Transverse colon (tissue), 4 donors: ENCODE data around the gene VSTM4.

ENCODE experiments used
- CTCF ChIP-seq, 5 experiments: fragments of 200-600 bp in 3 of 5; fragments of 450-650 bp in 2 of 5; sonication (generic) in 3 of 5; IDR thresholded peaks; 1 replicate in 2 of 5; 2 replicates in 3 of 5; pipeline ENCODE4 v1.5.1; 2016 to 2017; ENCODE audit warnings: antibody characterized with exemption in 5 of 5, inconsistent platforms in 3 of 5, mild to moderate bottlenecking in 2 of 5, moderate library complexity in 1 of 5
- POLR2AphosphoS5 ChIP-seq, 3 donors: sonication (generic); formaldehyde crosslinking; IDR thresholded peaks; one replicate each; pipeline ENCODE4 v1.6.1; 2016; ENCODE audit warnings: antibody characterized with exemption in 3 of 3

GRCh38 chr10:48970046-48970445 lies 145.3 kb downstream of the VSTM4 start:
- TF ChIP-seq POLR2AphosphoS5 (IDR thresholded peaks at IDR 0.05), result no peak
- TF ChIP-seq CTCF (IDR thresholded peaks at IDR 0.05), result no peak
